Endothelial cell of umbilical vein (primary cell): ENCODE data around the gene HIPK1. TPM values are rescaled to one million over a fixed set of nuclear protein-coding genes. Genes with fewer than 3 reads are reported as not detected.
A peak's percentile ranks its signal among the peaks of the same experiment; 100 is the strongest.

Experiments used
- BruUV-seq: library from RNA; stranded (reverse); fragments of 400-500 nt; replicated peaks from 2 replicates; lab custom pipeline; 2021; lab: Mats Ljungman, UMichigan
- CTCF ChIA-PET: fragments of 300-600, 350-600 bp; sonication (Branson Sonifier 250); formaldehyde crosslinking; loops from one replicate; lab custom pipeline; 2021; ENCODE audit warnings: antibody characterized with exemption, inconsistent platforms; lab: Charles Lee
- POLR2A ChIA-PET: fragments of 300-600, 350-600 bp; sonication (Branson Sonifier 250); formaldehyde crosslinking; loops from one replicate; lab custom pipeline; 2021; ENCODE audit warnings: antibody characterized with exemption, inconsistent platforms; lab: Charles Lee
- DNase-seq: peaks from one replicate; pipeline ENCODE4 v3.0.0-alpha.2; 2011; ENCODE audit warnings: low read depth, low spot score
- FAIRE-seq: peaks from 2 replicates; lab custom pipeline; 2011; peaks lifted over from hg19 to GRCh38; lab: Jason Lieb, UNC
- H2AFZ ChIP-seq: 2 replicates; pipeline ENCODE4 v1.6.0; 2012; ENCODE audit warnings: low read depth, low read length, control low read depth, inconsistent platforms
- H3K27ac ChIP-seq: 2 replicates; pipeline ENCODE4 v1.5.1; 2011; ENCODE audit warnings: low read depth, mild to moderate bottlenecking, control low read depth, low read length, moderate library complexity; ENCODE audit not compliant: insufficient read depth
- H3K27me3 ChIP-seq, 2 experiments: 2 replicates each; pipeline versions ENCODE4 v1.6.0 to v1.6.1; 2011; ENCODE audit warnings: low read length in 2 of 2, mixed read lengths in 1 of 2; ENCODE audit not compliant: control insufficient read depth in 2 of 2, insufficient read depth in 2 of 2
- H3K36me3 ChIP-seq, 2 experiments: 2 replicates in 1 of 2; 3 replicates in 1 of 2; pipeline ENCODE4 v1.5.1; 2011; ENCODE audit warnings: low read length in 2 of 2, mild to moderate bottlenecking in 1 of 2, moderate library complexity in 1 of 2; ENCODE audit not compliant: control insufficient read depth in 2 of 2, insufficient read depth in 2 of 2; ENCODE audit errors: extremely low read depth in 1 of 2
- H3K4me1 ChIP-seq: 3 replicates; pipeline ENCODE4 v1.5.1; 2011; ENCODE audit warnings: mild to moderate bottlenecking, low read length; ENCODE audit not compliant: control insufficient read depth, insufficient read depth; ENCODE audit errors: extremely low read depth
- H3K4me2 ChIP-seq: 2 replicates; pipeline ENCODE4 v1.6.1; 2011; ENCODE audit warnings: low read length, control low read depth, mixed read lengths; ENCODE audit not compliant: insufficient read depth
- H3K4me3 ChIP-seq, 3 experiments: fragments of 200-600 bp in 1 of 3; sonication (generic), shearing (Covaris generic) in 1 of 3; replicated peaks in 1 of 3; 2 replicates each; pipeline ENCODE4 v1.5.1; 2011 to 2016; ENCODE audit warnings: control low read depth in 3 of 3, low read length in 3 of 3, mild to moderate bottlenecking in 2 of 3, inconsistent platforms in 1 of 3, low read depth in 1 of 3, moderate library complexity in 1 of 3; ENCODE audit not compliant: insufficient read depth in 1 of 3
- H3K79me2 ChIP-seq: 2 replicates; pipeline ENCODE4 v1.6.0; 2012; ENCODE audit warnings: low read length, inconsistent platforms; ENCODE audit not compliant: control insufficient read depth, insufficient read depth
- H3K9ac ChIP-seq: replicated peaks from 2 replicates; pipeline ENCODE3; 2011; ENCODE audit warnings: low read length, control low read depth; ENCODE audit not compliant: insufficient read depth; ENCODE audit errors: extremely low read depth
- H3K9me1 ChIP-seq: replicated peaks from 3 replicates; pipeline ENCODE4 v1.6.0; 2011; ENCODE audit warnings: mild to moderate bottlenecking, low read length; ENCODE audit not compliant: control insufficient read depth, insufficient read depth; ENCODE audit errors: extremely low read depth
- H3K9me3 ChIP-seq: replicated peaks from 2 replicates; pipeline ENCODE4 v1.5.1; 2012; ENCODE audit warnings: low read length, inconsistent platforms; ENCODE audit not compliant: control insufficient read depth, insufficient read depth
- H4K20me1 ChIP-seq: replicated peaks from 2 replicates; pipeline ENCODE3; 2011; ENCODE audit warnings: mild to moderate bottlenecking, low read length; ENCODE audit not compliant: control insufficient read depth, insufficient read depth; ENCODE audit errors: extremely low read depth
- CTCF ChIP-seq, 2 donors: IDR thresholded peaks; 1 replicate in 1 of 2; 2 replicates in 1 of 2; pipeline ENCODE4 v1.5.1; 2011; ENCODE audit warnings: low read length in 2 of 2, mild to moderate bottlenecking in 2 of 2, moderate library complexity in 2 of 2, control low read depth in 1 of 2, inconsistent platforms in 1 of 2, low read depth in 1 of 2; ENCODE audit not compliant: insufficient read depth in 1 of 2; ENCODE audit errors: extremely low read depth in 1 of 2
- FOS ChIP-seq: IDR thresholded peaks from 2 replicates; pipeline ENCODE4 v1.6.1; 2011; ENCODE audit warnings: mild to moderate bottlenecking, low read length, moderate library complexity, borderline replicate concordance; ENCODE audit not compliant: insufficient read depth
- GATA2 ChIP-seq: IDR thresholded peaks from 2 replicates; pipeline ENCODE4 v1.7.0; 2011; ENCODE audit warnings: low read depth, mild to moderate bottlenecking, moderate library complexity, mixed read lengths, low read length; ENCODE audit not compliant: insufficient read length, insufficient read depth
- POLR2AphosphoS5 ChIP-seq: IDR thresholded peaks from 2 replicates; pipeline ENCODE4 v1.6.1; 2012; ENCODE audit warnings: low read depth, mild to moderate bottlenecking, control low read depth, low read length, moderate library complexity; ENCODE audit not compliant: insufficient read depth
- dilution Hi-C: fragments of 300-500 bp; cut with MboI; formaldehyde crosslinking; loops from one replicate; pipeline ENCODE4 v1.15.0; 2019; ENCODE audit warnings: low sequenced_read_pairs; ENCODE audit not compliant: extremely low pct_ligation_motif_present
- intact Hi-C: fragments of 100-400 bp; cut with micrococcal nuclease; formaldehyde crosslinking; loops from one replicate; pipeline ENCODE4 v1.10.0; 2022
- polyA plus RNA-seq, 4 experiments: library from polyadenylated mRNA; depleted of rRNA in 3 of 4; stranded (reverse) in 3 of 4; unstranded in 1 of 4; fragments of >200 nt; gene quantifications; 2 replicates each; pipeline versions ENCODE4 v1.2.1 to v1.2.3, GENCODE V29; 2011 to 2012; ENCODE audit warnings: missing spikeins in 1 of 4
- total RNA-seq: library from RNA; stranded (reverse); gene quantifications from 2 replicates; pipeline ENCODE4 v1.2.3, GENCODE V29; 2021
- TF ChIP-seq, protein P1 (sequence below): IDR thresholded peaks from 2 replicates; pipeline ENCODE4 v1.6.1; 2011; ENCODE audit not compliant: insufficient read depth, insufficient read length

HIPK1 gene
- total and polyA plus RNA-seq, 2 donors (not counting 3 experiments of a cell fraction or from before 2014, with no cell fraction given), result 39.3 to 56.1 TPM

DNA sequence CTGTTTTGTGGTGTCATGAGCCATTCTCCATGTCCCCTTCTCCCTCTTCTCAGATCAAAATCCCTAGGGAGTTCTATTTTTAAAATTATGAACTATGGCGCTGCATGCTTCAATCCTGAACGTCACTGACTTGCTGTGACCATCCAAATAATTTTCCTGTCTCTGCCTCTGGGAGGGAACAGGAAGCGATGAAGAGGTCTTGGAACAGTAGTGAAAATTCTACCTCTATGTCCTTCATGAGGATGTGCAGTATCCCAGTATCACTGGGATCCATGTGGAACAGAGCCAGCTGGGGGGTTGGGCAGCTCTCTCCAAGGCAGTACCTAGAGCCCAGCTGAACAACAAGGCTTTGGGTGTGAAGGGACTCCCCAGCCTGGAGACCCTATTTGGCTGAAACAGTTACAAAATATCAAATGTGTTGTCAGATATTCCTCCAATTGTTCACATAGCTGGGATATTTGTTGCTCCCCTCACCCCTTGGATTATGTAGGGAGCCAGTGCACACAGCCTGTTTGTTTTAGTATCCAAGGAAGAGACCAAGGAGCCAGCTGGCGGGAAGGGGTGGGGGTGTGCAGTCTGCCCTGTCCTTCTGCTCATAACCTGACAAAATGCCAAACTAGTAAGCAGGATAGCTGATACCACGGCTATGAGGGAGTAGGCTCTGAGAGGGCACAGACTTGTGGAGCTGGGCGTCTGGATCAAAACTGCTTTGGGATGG is 16.4 kb upstream of the HIPK1 start:
- no peaks in the 10 kb centered on the region for H3K9me3 ChIP-seq
- H3K36me3 ChIP-seq, result peaks cover 2 to 4% of the 10 kb centered on the region in 2 experiments
- no TSS peak for BruUV-seq
- TF ChIP-seq CTCF (IDR thresholded peaks at IDR 0.05; ENCODE audit: extremely low read depth in 1 of 2, insufficient read depth in 1 of 2, low read depth in 1 of 2, low read length in 2 of 2) (no peak), GATA2 (no peak), FOS (no peak), POLR2AphosphoS5 (no peak)
- TF ChIP-seq, protein P1, sequence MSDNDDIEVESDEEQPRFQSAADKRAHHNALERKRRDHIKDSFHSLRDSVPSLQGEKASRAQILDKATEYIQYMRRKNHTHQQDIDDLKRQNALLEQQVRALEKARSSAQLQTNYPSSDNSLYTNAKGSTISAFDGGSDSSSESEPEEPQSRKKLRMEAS, result no peak
- no peaks in the 10 kb centered on the region for H3K9me1 ChIP-seq
- CTCF ChIA-PET, result interaction anchor here (1.1 kb wide), 1 partner anchor 18 kb away, joined by 7 read pairs; no protein-coding TSS in a partner anchor
- DNase-seq (peak; percentile 21), FAIRE-seq (no peak)
- H3K4me3 ChIP-seq, result no peak overlapping the region
- H4K20me1 ChIP-seq, result no peaks in the 10 kb centered on the region
- H3K4me1 ChIP-seq, result no peaks in the 10 kb centered on the region
- H3K4me2 ChIP-seq, result no peak overlapping the region
- no peak overlapping the region for H3K9ac ChIP-seq
- H3K79me2 ChIP-seq, result no peaks in the 10 kb centered on the region
- H3K27ac ChIP-seq, result no peak overlapping the region
- intact Hi-C loops, result no loop called here
- POLR2A ChIA-PET, result no interaction called here
- dilution Hi-C loops, result no loop called here
- H3K27me3 ChIP-seq, result no peaks in the 10 kb centered on the region
- no peak overlapping the region for H2AFZ ChIP-seq
